BLaER1 (cell line): ENCODE data around the gene CFAP77.

Source experiments
- H3K27ac ChIP-seq: shearing (Covaris generic); formaldehyde crosslinking; 2 replicates; pipeline ENCODE4 v1.8.1; 2022
- H3K27me3 ChIP-seq: shearing (Covaris generic); formaldehyde crosslinking; 2 replicates; pipeline ENCODE4 v1.8.1; 2022
- H3K36me3 ChIP-seq: shearing (Covaris generic); formaldehyde crosslinking; 2 replicates; pipeline ENCODE4 v1.8.1; 2022
- H3K4me1 ChIP-seq: shearing (Covaris generic); formaldehyde crosslinking; 2 replicates; pipeline ENCODE4 v1.8.1; 2022
- H3K4me2 ChIP-seq: shearing (Covaris generic); formaldehyde crosslinking; 2 replicates; pipeline ENCODE4 v1.8.1; 2022
- H3K4me3 ChIP-seq: shearing (Covaris generic); formaldehyde crosslinking; 2 replicates; pipeline ENCODE4 v1.8.1; 2022
- H3K9ac ChIP-seq: shearing (Covaris generic); formaldehyde crosslinking; 2 replicates; pipeline ENCODE4 v1.8.1; 2022
- H3K9me3 ChIP-seq: shearing (Covaris generic); formaldehyde crosslinking; 2 replicates; pipeline ENCODE4 v1.8.1; 2022
- H4K20me1 ChIP-seq: shearing (Covaris generic); formaldehyde crosslinking; 2 replicates; pipeline ENCODE4 v1.8.1; 2022
- Cebpa-rat ChIP-seq: shearing (Covaris generic); IDR thresholded peaks from 2 replicates; pipeline ENCODE4 v1.8.1; 2022

Gene CFAP77

DNA sequence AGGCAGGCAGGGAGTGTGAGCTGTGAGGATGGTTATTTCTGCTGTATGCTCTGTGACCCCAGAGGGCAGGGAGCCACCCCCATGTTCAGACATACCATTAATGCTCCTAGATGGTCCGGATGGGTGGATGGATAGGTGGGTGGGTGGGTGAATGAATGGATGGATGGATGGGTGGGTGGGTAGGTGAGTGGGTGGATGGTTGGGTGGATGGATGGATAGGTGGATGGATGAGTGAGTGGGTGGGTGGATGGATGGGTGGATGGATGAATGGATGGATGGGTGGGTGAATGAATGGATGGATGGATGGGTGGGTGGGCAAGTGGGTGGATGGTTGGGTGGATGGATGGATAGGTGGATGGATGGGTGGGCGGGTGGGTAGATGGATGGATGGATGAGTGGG, 109.0 kb downstream of the CFAP77 start:
- no peak for TF ChIP-seq Cebpa-rat
- Histone ChIP-seq H3K4me3 (no peak overlapping the region), H4K20me1 (no peaks in the 10 kb centered on the region), H3K27me3 (no peaks in the 10 kb centered on the region), H3K9me3 (no peaks in the 10 kb centered on the region), H3K9ac (no peak overlapping the region), H3K27ac (no peak overlapping the region), H3K4me2 (no peak overlapping the region), H3K36me3 (no peaks in the 10 kb centered on the region), H3K4me1 (no peaks in the 10 kb centered on the region)

DNA sequence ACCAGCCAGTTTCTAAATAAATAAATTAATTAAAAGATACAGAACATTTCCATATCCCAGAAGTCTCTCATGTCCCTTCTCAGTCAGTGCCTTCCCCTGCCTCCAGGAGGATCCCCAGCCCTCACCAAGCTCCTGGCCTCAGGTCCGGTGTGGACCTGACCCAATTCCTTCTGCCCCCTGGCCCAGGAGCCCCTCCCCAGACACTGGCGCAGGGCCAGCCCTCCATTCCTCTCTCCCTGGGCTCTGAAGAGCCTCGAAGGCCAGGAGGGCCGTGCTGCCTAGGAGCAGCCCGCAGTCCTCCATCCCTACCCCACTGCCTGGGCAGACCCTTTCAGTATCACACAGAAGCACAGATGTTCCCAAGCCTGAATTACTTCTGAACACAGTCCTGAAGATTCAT, 110.6 kb downstream of the CFAP77 start:
- TF ChIP-seq Cebpa-rat = no peak
- Histone ChIP-seq H4K20me1 (no peaks in the 10 kb centered on the region), H3K27ac (no peak overlapping the region), H3K4me2 (no peak overlapping the region), H3K4me3 (no peak overlapping the region), H3K9ac (no peak overlapping the region), H3K36me3 (no peaks in the 10 kb centered on the region), H3K27me3 (no peaks in the 10 kb centered on the region), H3K4me1 (no peaks in the 10 kb centered on the region), H3K9me3 (no peaks in the 10 kb centered on the region)

DNA sequence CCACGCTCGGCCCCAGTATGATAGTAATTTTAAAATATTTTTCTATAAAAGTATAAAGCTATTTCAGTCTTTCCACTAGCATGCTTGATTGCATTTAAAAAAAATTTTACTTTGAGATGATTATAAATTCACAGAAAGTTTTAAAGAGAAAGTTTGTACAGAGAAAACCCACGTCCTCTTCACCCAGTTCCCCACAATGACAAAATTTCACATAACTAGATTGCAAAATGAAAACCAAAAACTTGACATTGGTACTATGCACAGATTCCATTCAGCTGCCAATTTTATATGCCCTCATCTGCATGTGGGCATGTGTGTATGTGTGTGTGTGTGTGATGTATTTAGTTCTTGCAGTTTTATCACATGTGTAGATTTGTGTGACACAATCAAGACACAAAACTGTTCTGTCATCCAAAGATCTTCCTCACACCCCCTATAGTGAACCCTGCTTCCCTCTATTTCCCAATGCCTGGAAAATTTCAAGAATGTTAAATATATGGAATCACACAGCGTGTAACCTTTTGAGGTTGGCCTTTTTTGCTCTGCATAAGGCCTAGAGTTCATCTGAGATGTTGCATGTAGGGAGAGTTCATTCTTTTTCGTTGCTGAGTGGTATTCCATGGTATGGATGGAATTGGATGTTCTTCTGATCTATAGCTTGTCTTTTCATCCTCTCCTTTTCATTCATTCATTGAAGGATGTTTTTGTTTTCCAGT, 115.5 kb downstream of the CFAP77 start:
- no peaks in the 10 kb centered on the region for H3K9me3 ChIP-seq
- no peak overlapping the region for H3K4me2 ChIP-seq
- H3K4me3 ChIP-seq = no peak overlapping the region
- no peaks in the 10 kb centered on the region for H3K36me3 ChIP-seq
- H3K27me3 ChIP-seq = no peaks in the 10 kb centered on the region
- H4K20me1 ChIP-seq = no peaks in the 10 kb centered on the region
- no peak overlapping the region for H3K27ac ChIP-seq
- TF ChIP-seq Cebpa-rat = no peak
- H3K4me1 ChIP-seq = no peaks in the 10 kb centered on the region
- no peak overlapping the region for H3K9ac ChIP-seq

DNA sequence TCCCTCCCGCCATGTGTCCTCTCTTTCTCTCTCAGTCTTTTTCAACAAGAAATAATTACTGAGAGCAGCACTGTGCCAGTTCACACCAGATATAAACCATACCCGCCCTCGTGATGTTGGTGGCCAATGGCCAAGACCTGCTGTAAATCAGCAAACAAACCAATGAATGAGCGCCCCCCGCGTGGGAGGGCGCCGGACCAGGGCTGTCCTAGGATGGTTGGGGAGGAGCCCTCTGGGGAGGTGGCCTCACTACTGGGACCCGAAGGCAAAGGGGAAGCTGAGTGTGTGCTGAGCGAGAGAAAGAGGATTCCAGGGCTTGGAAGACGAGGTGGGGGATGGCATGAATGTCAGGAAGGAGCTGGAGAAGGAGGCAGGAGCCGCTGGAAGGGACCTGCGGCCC, 121.2 kb downstream of the CFAP77 start:
- no peak overlapping the region for H3K4me3 ChIP-seq
- H3K9ac ChIP-seq = no peak overlapping the region
- H4K20me1 ChIP-seq = no peaks in the 10 kb centered on the region
- H3K4me2 ChIP-seq = no peak overlapping the region
- no peak for TF ChIP-seq Cebpa-rat
- H3K4me1 ChIP-seq = peaks cover 5% of the 10 kb centered on the region
- H3K9me3 ChIP-seq = peaks cover 21% of the 10 kb centered on the region
- no peak overlapping the region for H3K27ac ChIP-seq
- H3K36me3 ChIP-seq = no peaks in the 10 kb centered on the region
- H3K27me3 ChIP-seq = no peaks in the 10 kb centered on the region

DNA sequence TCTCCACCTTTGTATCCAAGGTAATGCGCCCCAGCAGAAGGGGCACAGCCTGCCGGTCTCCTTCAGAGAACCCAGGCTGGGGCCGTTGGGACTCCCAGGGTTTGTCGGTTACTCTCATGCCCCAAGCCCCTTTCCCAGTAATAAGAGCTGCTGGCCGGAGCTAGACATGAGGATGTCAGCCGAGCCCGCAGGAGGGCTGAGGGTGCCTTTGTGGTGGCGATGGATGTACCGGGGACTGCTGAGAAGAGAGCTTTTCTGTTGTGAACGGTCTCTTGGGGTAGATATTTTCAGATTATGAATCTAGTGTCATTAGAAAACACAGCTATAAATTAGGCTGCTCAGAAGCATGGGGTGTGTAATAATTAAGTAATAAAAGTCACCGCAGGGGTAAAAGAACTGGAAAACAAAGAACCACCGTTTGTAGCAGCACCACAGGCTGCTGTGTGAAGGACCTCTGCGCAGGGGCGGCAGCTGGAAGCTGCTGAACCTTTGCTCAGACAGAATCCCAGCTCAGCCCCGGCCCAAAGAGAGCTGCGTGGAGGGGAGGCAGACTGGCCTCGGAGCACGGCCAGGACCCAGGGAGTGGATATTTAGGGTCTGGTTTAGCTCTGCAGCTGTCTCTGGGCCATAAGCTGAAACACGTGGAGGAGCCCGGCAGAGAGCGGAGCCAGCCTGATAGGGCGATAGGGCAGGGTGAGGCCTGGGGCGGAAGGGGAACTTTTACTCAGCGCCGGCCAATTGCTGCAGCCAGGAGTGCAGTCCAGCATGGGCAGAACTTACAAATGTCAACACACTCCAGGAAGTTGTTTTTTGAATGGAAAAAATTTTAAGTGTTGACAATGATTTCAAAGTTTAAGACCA, 121.9 kb downstream of the CFAP77 start:
- H3K36me3 ChIP-seq = no peaks in the 10 kb centered on the region
- H3K27ac ChIP-seq = no peak overlapping the region
- H3K4me1 ChIP-seq = peaks cover 10% of the 10 kb centered on the region
- H4K20me1 ChIP-seq = no peaks in the 10 kb centered on the region
- TF ChIP-seq Cebpa-rat = no peak
- no peak overlapping the region for H3K4me2 ChIP-seq
- H3K9me3 ChIP-seq = peaks cover 28% of the 10 kb centered on the region
- no peak overlapping the region for H3K9ac ChIP-seq
- H3K27me3 ChIP-seq = no peaks in the 10 kb centered on the region
- H3K4me3 ChIP-seq = no peak overlapping the region

DNA sequence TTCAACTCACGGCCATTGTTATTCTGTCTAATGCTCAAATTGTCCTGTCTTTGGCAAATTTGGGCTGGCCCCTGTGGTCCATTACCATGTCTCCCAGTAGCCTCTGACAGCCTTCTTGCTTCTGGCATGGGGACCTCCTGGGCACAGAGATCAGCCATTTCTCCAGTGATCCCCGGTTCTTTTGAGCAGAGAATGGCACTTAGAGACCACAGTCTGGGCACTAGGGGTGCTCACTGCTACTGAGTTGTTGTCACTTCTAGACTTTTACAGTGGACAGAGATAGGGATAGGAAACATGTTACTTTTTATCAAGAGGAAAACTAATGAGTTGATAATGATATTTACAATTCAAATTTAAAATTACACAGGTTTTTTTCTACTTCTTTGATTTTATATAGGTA, 124.8 kb downstream of the CFAP77 start:
- Histone ChIP-seq H3K9me3 (peaks cover 28% of the 10 kb centered on the region), H3K4me3 (no peak overlapping the region), H3K9ac (no peak overlapping the region), H3K27me3 (no peaks in the 10 kb centered on the region), H4K20me1 (no peaks in the 10 kb centered on the region), H3K4me1 (peaks cover 10% of the 10 kb centered on the region), H3K36me3 (no peaks in the 10 kb centered on the region), H3K4me2 (no peak overlapping the region), H3K27ac (no peak overlapping the region)
- no peak for TF ChIP-seq Cebpa-rat

DNA sequence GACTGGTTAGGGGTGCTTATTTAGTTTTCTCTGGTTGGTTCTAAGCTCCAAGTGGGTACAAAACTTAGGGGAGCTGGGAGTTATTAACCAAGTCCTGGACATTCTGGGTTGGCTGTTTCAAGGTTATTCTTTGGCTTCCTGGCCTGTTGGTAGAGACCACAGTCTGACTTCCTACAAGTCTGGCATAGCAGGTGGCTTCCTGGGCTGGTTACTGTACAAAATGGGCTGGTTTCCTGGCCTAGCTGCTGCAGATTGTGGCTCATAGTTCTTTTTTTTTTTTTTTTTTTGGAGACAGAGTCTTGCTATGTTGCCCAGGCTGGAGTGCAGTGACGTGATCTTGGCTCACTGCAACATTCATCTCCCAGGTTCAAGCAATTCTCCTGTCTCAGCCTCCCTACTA, 126.1 kb downstream of the CFAP77 start:
- Histone ChIP-seq H3K36me3 (no peaks in the 10 kb centered on the region), H3K4me2 (peak overlapping the region; percentile 40), H3K9ac (no peak overlapping the region), H3K27ac (no peak overlapping the region), H3K27me3 (no peaks in the 10 kb centered on the region), H4K20me1 (no peaks in the 10 kb centered on the region), H3K9me3 (peaks cover 28% of the 10 kb centered on the region), H3K4me1 (peaks cover 10% of the 10 kb centered on the region), H3K4me3 (no peak overlapping the region)
- TF ChIP-seq Cebpa-rat = no peak

DNA sequence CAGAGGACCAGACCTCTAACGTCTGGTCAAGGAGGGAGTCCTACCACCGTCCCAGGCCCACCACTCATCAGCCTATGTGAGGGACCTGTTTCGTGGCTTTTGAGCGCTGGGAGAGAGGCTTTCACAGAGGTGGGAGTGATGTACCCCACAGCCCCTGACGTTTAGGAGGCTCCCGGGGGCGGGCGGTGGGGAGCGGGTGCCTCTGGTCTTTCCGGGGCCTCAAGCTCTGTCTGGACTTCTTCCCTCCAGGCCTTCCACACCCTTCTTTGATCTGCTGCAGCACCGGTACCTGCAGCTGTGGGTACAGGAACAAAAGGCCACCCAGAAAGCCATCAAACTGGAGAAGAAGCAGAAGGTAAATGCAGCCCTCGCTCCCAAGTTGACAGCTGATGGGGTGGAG, 127.3 kb downstream of the CFAP77 start:
- H3K4me3 ChIP-seq = no peak overlapping the region
- no peaks in the 10 kb centered on the region for H3K27me3 ChIP-seq
- H3K4me2 ChIP-seq = no peak overlapping the region
- H4K20me1 ChIP-seq = no peaks in the 10 kb centered on the region
- H3K36me3 ChIP-seq = no peaks in the 10 kb centered on the region
- H3K4me1 ChIP-seq = peaks cover 10% of the 10 kb centered on the region
- H3K9ac ChIP-seq = no peak overlapping the region
- no peak for TF ChIP-seq Cebpa-rat
- H3K9me3 ChIP-seq = peaks cover 28% of the 10 kb centered on the region
- H3K27ac ChIP-seq = no peak overlapping the region

DNA sequence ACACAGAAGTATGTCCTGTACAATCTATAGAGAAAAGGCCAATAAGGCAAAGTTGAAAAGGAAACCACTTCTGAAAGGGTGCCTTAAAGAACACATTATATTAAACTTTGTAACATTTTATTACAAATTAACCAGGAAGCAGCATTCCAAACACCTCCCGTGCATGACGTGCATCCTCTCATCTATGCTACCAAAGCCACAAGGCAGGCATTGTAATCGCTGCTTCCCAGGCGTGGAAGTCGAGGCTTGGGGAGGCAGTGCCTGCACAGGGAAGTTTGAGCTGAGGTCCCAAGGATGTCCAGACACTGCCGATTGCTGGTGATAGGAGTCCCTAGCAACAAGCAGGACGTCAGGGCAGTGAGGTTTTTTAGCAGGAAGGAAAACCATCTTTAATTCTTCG, 128.1 kb downstream of the CFAP77 start:
- H3K4me1 ChIP-seq = peaks cover 10% of the 10 kb centered on the region

DNA sequence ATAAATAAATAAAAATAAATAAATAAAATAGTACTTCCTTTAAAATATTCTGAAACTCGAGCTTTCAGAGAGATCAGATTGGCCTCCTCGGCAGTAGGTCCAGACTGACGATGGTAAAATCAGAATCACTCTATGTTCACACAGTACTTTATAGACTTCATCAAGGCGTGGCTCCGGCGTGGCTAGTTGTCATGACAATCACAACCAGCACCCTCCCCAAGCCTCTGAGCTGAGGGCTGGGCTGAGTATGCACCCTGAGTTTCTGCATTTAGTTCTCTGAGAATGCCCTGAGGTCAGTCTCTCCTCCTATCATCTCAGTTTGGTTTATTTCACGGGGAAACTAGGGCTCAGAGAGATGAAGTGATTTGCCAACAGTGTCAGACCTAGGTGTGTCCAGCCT, 129.1 kb downstream of the CFAP77 start:
- Histone ChIP-seq H4K20me1 (no peaks in the 10 kb centered on the region), H3K27ac (no peak overlapping the region), H3K27me3 (no peaks in the 10 kb centered on the region), H3K4me1 (peaks cover 10% of the 10 kb centered on the region), H3K4me2 (no peak overlapping the region), H3K36me3 (no peaks in the 10 kb centered on the region), H3K9me3 (peaks cover 23% of the 10 kb centered on the region), H3K4me3 (no peak overlapping the region), H3K9ac (no peak overlapping the region)
- no peak for TF ChIP-seq Cebpa-rat

More for the DNA sequence above, 128.1 kb downstream of the CFAP77 start:
- H3K9me3 ChIP-seq = peaks cover 28% of the 10 kb centered on the region
- H3K9ac ChIP-seq = no peak overlapping the region
- H3K4me3 ChIP-seq = no peak overlapping the region
- H3K36me3 ChIP-seq = no peaks in the 10 kb centered on the region
- no peaks in the 10 kb centered on the region for H3K27me3 ChIP-seq
- H3K4me2 ChIP-seq = no peak overlapping the region
- TF ChIP-seq Cebpa-rat = no peak
- no peaks in the 10 kb centered on the region for H4K20me1 ChIP-seq
- H3K27ac ChIP-seq = no peak overlapping the region
